HK-2 (cell line): ENCODE data around the gene TYMP.
"Not testable (repeated sequence)": the region's sequence is repeated elsewhere in the genome, so short reads cannot be mapped to it uniquely, and the experiment has no call there.

Experiments used
- DNase-seq: peaks from one replicate; pipeline ENCODE4 v3.0.0-alpha.2; 2018; ENCODE audit not compliant: unreplicated experiment

The TYMP gene

GRCh38 chr22:50524676-50525103, 5.1 kb downstream of the TYMP start:
- DNase-seq = no peak

GRCh38 chr22:50523806-50524675, 5.8 kb downstream of the TYMP start:
- no peak for DNase-seq

- DNase-seq = no peak
These were observed 6.4 kb downstream of the TYMP start for GRCh38 chr22:50523458-50523805.

GRCh38 chr22:50522806-50523438, 6.9 kb downstream of the TYMP start:
- no peak for DNase-seq

- no peak for DNase-seq
These were observed 7.5 kb downstream of the TYMP start for GRCh38 chr22:50522208-50522805.

GRCh38 chr22:50521710-50522109, 8.1 kb downstream of the TYMP start:
- no peak for DNase-seq

GRCh38 chr22:50520826-50521453, 8.9 kb downstream of the TYMP start:
- DNase-seq = no peak

GRCh38 chr22:50520184-50520583, 9.6 kb downstream of the TYMP start:
- not testable (repeated sequence) for DNase-seq

GRCh38 chr22:50519151-50519550, 10.7 kb downstream of the TYMP start:
- no peak for DNase-seq

GRCh38 chr22:50518606-50519005, 11.2 kb downstream of the TYMP start:
- DNase-seq = no peak

- DNase-seq = no peak
These were observed 12.1 kb downstream of the TYMP start for GRCh38 chr22:50517495-50518260.

GRCh38 chr22:50516891-50517290, 12.9 kb downstream of the TYMP start:
- no peak for DNase-seq

- DNase-seq = no peak
These were observed 13.7 kb downstream of the TYMP start for GRCh38 chr22:50516068-50516467.

GRCh38 chr22:50513175-50513574, 16.6 kb downstream of the TYMP start:
- DNase-seq = no peak

- DNase-seq = no peak
These were observed 20.9 kb downstream of the TYMP start for GRCh38 chr22:50508897-50509296.

- DNase-seq = peak; percentile 98
These were observed 21.6 kb downstream of the TYMP start, which contains the start of gene NCAPH2 for GRCh38 chr22:50507991-50508884. NCAPH2 (plus strand) TSS chr22:50508224; CDS start chr22:50508338, 114 bp downstream.

GRCh38 chr22:50507421-50507990, 22.3 kb downstream of the TYMP start, which contains the start of gene LMF2:
LMF2 (minus strand) TSS chr22:50507702; CDS start chr22:50507675, 27 bp downstream.
- no peak for DNase-seq

GRCh38 chr22:50506611-50507420, 23.0 kb downstream of the TYMP start:
- no peak for DNase-seq
